Measurements from ENCODE around the gene RAP1B. TPM values are rescaled to one million over a fixed set of nuclear protein-coding genes. Genes with fewer than 3 reads are reported as not detected.

The RAP1B gene
- total RNA-seq, 1 experiment from 2014 or later = 86.9 TPM

- no peaks in the 10 kb centered on the region for H3K27me3 Mint-ChIP-seq (ENCODE audit: low read depth)
- ATAC-seq (no peak), DNase-seq (ENCODE audit: low spot score) (no peak)
- H3K4me1 Mint-ChIP-seq = peaks cover 48% of the 10 kb centered on the region
- ChIA-PET CTCF (no interaction called here), POLR2A (no interaction called here)
- TF ChIP-seq ZNF138 (CRISPR knock-in tag; conservative IDR thresholded peaks at IDR 0.05) = no peak
- no peak for TF ChIP-seq HMGXB4 (CRISPR knock-in tag; IDR thresholded peaks at IDR 0.05)
- no peak for TF ChIP-seq ZBTB21 (CRISPR knock-in tag; IDR thresholded peaks at IDR 0.05; ENCODE audit: borderline replicate concordance)
- no peak for TF ChIP-seq GRHL2 (CRISPR knock-in tag; IDR thresholded peaks at IDR 0.05; ENCODE audit: insufficient replicate concordance, severe bottlenecking)
- no peak for TF ChIP-seq ZNF281 (CRISPR knock-in tag; IDR thresholded peaks at IDR 0.05)
- no peak for TF ChIP-seq ATF3 (CRISPR knock-in tag; conservative IDR thresholded peaks at IDR 0.05)
- H3K9me3 Mint-ChIP-seq = peaks cover 14% of the 10 kb centered on the region
- H3K36me3 Mint-ChIP-seq = peaks cover 25% of the 10 kb centered on the region
- peak overlapping the region; percentile 39 for H3K27ac Mint-ChIP-seq
- H3K4me3 Mint-ChIP-seq = no peak overlapping the region
These were observed 11.6 kb downstream of the RAP1B start for GRCh38 chr12:68622250-68622649.

- Mint-ChIP-seq H3K27ac (peak overlapping the region; percentile 48), H3K36me3 (peaks cover 33% of the 10 kb centered on the region)
- CTCF ChIA-PET = no interaction called here
These were observed 12.4 kb downstream of the RAP1B start for GRCh38 chr12:68623059-68623458.

GRCh38 chr12:68623984-68624383 is 13.3 kb downstream of the RAP1B start:
- CTCF ChIA-PET = no interaction called here
- DNase-seq (ENCODE audit: low spot score) = no peak
- peaks cover 37% of the 10 kb centered on the region for H3K36me3 Mint-ChIP-seq

More at GRCh38 chr12:68623059-68623458, 12.4 kb downstream of the RAP1B start:
- peaks cover 44% of the 10 kb centered on the region for H3K4me1 Mint-ChIP-seq
- DNase-seq (ENCODE audit: low spot score) (no peak), ATAC-seq (no peak)
- no peak for TF ChIP-seq ELF4 (CRISPR knock-in tag; IDR thresholded peaks at IDR 0.05; ENCODE audit: low read depth)
- TF ChIP-seq E2F1 (CRISPR knock-in tag; IDR thresholded peaks at IDR 0.05) = no peak
- no peaks in the 10 kb centered on the region for H3K27me3 Mint-ChIP-seq (ENCODE audit: low read depth)
- H3K9me3 Mint-ChIP-seq = peaks cover 22% of the 10 kb centered on the region
- POLR2A ChIA-PET = no interaction called here
- H3K4me3 Mint-ChIP-seq = no peak overlapping the region

More at GRCh38 chr12:68623984-68624383, 13.3 kb downstream of the RAP1B start:
- peaks cover 25% of the 10 kb centered on the region for H3K9me3 Mint-ChIP-seq
- POLR2A ChIA-PET = no interaction called here
- ATAC-seq = no peak
- H3K27me3 Mint-ChIP-seq (ENCODE audit: low read depth) = no peaks in the 10 kb centered on the region
- no peak overlapping the region for H3K4me3 Mint-ChIP-seq
- peaks cover 38% of the 10 kb centered on the region for H3K4me1 Mint-ChIP-seq
- TF ChIP-seq ZNF121 (CRISPR knock-in tag; IDR thresholded peaks at IDR 0.05) (no peak), ZNF512 (CRISPR knock-in tag; IDR thresholded peaks at IDR 0.05; ENCODE audit: borderline replicate concordance) (no peak), E2F1 (CRISPR knock-in tag; IDR thresholded peaks at IDR 0.05) (no peak), IRF2 (CRISPR knock-in tag; IDR thresholded peaks at IDR 0.05; ENCODE audit: borderline replicate concordance, low read depth) (no peak), ZBTB21 (CRISPR knock-in tag; IDR thresholded peaks at IDR 0.05; ENCODE audit: borderline replicate concordance) (no peak), JUN (CRISPR knock-in tag; IDR thresholded peaks at IDR 0.05) (no peak), RELA (CRISPR knock-in tag; IDR thresholded peaks at IDR 0.05; ENCODE audit: borderline replicate concordance) (no peak), TEAD4 (CRISPR knock-in tag; IDR thresholded peaks at IDR 0.05) (no peak), ZNF219 (CRISPR knock-in tag; IDR thresholded peaks at IDR 0.05; ENCODE audit: borderline replicate concordance) (no peak)
- peak overlapping the region; percentile 57; the same call in 1 of the 2 replicates for H3K27ac Mint-ChIP-seq
